Thyroid gland (tissue), 4 donors: Measurements from ENCODE around the gene ARID5A. TPM values are rescaled to one million over a fixed set of nuclear protein-coding genes. Genes with fewer than 3 reads are reported as not detected.

Experiments used
- DNase-seq, 2 donors: peaks; one replicate each; pipeline ENCODE4 v3.0.0-alpha.2; 2019
- H3K27ac ChIP-seq, 3 donors: fragments of 200-600 bp; sonication (generic); 1 replicate in 2 of 3; 2 replicates in 1 of 3; pipeline ENCODE4 v1.5.1; 2016 to 2019; ENCODE audit warnings: mild to moderate bottlenecking in 1 of 3, moderate library complexity in 1 of 3
- H3K27me3 ChIP-seq: fragments of 200-600 bp; sonication (generic); one replicate; pipeline ENCODE4 v1.5.1; 2019
- H3K36me3 ChIP-seq, 2 donors: fragments of 200-600 bp; sonication (generic); one replicate each; pipeline ENCODE4 v1.5.1; 2016 to 2019
- H3K4me1 ChIP-seq, 2 donors: fragments of 200-600 bp; sonication (generic); one replicate each; pipeline ENCODE4 v1.5.1; 2017 to 2019
- H3K4me3 ChIP-seq, 3 donors: fragments of 200-600 bp; sonication (generic); replicated peaks in 1 of 3; 1 replicate in 2 of 3; 2 replicates in 1 of 3; pipeline ENCODE4 v1.5.1; 2016; ENCODE audit warnings: mild to moderate bottlenecking in 1 of 3
- H3K9me3 ChIP-seq: fragments of 200-600 bp; sonication (generic); one replicate; pipeline ENCODE4 v1.5.1; 2017
- POLR2A ChIP-seq, 2 donors: fragments of 450-650 bp; IDR thresholded peaks; one replicate each; pipeline ENCODE4 v1.6.1; 2017; ENCODE audit warnings: antibody characterized with exemption in 2 of 2, mild to moderate bottlenecking in 2 of 2, moderate library complexity in 1 of 2
- WGBS, 2 donors: methylation state at CpG; one replicate each; pipeline ENCODE4 v1.1.5; 2017; 5-methylcytosine and 5-hydroxymethylcytosine counted together
- intact Hi-C: fragments of 100-400 bp; cut with DNase I; formaldehyde crosslinking; loops from one replicate; pipeline ENCODE4 v1.15.1; 2023
- total RNA-seq, 4 donors: library from RNA; depleted of rRNA; stranded (reverse); fragments of >200 nt; gene quantifications; one replicate each; pipeline ENCODE4 v1.2.3, GENCODE V29; 2016
- TF ChIP-seq, protein P1 (sequence below), 6 experiments: fragments of 200-600 bp in 3 of 6; fragments of 450-650 bp in 3 of 6; sonication (generic) in 3 of 6; IDR thresholded peaks; one replicate each; pipeline ENCODE4 v1.5.1; 2016 to 2019; ENCODE audit warnings: antibody characterized with exemption in 6 of 6, mild to moderate bottlenecking in 2 of 6, inconsistent platforms in 1 of 6, moderate library complexity in 1 of 6

ARID5A gene
- total RNA-seq, 4 donors from 2014 or later, result 9.2 to 29.3 (median 20.0) TPM

DNA sequence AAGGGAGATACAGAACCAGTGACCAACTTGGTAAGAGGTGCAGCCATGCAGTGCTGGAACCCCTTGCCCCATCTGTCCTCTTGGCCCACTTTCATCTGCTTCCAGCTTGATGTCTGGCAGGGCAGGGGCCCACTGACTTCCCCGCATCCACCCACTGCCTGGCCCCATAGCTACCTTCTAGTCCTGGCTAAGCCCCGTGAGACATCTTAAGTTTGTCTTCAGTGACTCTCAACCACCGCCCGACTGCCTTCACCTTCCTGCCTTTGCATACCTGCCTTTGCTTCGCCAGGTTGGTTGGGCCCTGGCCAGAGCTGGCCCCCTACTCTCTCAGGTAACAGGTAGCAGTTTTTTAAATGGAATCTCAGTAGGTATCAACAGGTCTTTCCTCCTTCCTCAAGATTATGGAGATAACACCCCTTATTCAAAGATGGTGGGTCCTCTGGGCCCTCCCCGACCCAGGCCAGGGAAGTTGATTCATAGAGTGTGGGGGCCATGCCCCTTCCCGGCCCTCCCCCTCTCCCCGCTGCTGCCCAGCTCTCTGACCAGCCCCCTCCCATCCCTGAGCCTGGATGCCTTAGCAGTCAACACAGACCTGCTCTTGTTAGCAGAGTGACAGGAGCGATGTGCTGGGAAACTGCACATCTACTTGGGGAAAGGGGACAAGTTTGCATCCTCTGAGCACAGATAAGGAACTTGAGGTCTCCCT is 2.8 kb downstream of the ARID5A start:
- Histone ChIP-seq H3K9me3 (no peaks in the 10 kb centered on the region), H3K27ac (peak overlapping the region in 1 of 3 donors; percentile 94), H3K4me3 (no peak overlapping the region), H3K27me3 (no peaks in the 10 kb centered on the region), H3K36me3 (no peaks in the 10 kb centered on the region), H3K4me1 (peaks cover 16 to 36% of the 10 kb centered on the region in 2 donors)
- TF ChIP-seq, protein P1, sequence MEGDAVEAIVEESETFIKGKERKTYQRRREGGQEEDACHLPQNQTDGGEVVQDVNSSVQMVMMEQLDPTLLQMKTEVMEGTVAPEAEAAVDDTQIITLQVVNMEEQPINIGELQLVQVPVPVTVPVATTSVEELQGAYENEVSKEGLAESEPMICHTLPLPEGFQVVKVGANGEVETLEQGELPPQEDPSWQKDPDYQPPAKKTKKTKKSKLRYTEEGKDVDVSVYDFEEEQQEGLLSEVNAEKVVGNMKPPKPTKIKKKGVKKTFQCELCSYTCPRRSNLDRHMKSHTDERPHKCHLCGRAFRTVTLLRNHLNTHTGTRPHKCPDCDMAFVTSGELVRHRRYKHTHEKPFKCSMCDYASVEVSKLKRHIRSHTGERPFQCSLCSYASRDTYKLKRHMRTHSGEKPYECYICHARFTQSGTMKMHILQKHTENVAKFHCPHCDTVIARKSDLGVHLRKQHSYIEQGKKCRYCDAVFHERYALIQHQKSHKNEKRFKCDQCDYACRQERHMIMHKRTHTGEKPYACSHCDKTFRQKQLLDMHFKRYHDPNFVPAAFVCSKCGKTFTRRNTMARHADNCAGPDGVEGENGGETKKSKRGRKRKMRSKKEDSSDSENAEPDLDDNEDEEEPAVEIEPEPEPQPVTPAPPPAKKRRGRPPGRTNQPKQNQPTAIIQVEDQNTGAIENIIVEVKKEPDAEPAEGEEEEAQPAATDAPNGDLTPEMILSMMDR (IDR thresholded peaks at IDR 0.05), result no peak
- no peak for TF ChIP-seq POLR2A (IDR thresholded peaks at IDR 0.05)
- intact Hi-C loops, result loop anchor here (10.0 kb wide), 1 partner anchor 95 kb away; the partner anchor contains the start of gene KANSL3
- 79 to 81% methylated on average over 8 to 9 of the region's 9 CpGs for WGBS, 2 donors
- no peak for DNase-seq

DNA sequence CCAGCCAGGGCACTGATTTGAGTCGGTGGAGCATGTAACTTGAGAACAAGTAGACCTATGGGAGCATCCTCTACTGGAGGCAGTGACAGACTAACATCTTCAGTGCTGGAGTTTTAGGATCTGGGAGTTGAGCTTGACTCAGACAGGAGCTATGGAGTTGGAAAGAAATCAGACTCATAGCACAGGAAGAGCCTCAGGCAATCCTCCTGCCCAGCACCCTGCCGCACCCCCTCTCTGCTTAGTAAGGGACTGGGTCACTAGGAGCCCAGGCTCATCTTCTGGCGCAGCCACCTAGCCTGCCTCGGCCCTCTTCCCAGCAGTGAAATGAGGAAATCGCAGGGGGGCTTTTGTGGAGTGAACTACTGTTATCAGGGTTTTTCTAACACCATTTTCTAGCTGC is 3.6 kb downstream of the ARID5A start:
- Histone ChIP-seq H3K9me3 (no peaks in the 10 kb centered on the region), H3K4me3 (no peak overlapping the region), H3K36me3 (no peaks in the 10 kb centered on the region), H3K4me1 (peaks cover 13 to 29% of the 10 kb centered on the region in 2 donors), H3K27ac (no peak overlapping the region), H3K27me3 (no peaks in the 10 kb centered on the region)
- 73 to 81% methylated on average over 5 of the region's 5 CpGs for WGBS, 2 donors
- no peak for DNase-seq
- TF ChIP-seq, protein P1 (IDR thresholded peaks at IDR 0.05), result no peak
- TF ChIP-seq POLR2A (IDR thresholded peaks at IDR 0.05), result no peak
- intact Hi-C loops, result no loop called here

DNA sequence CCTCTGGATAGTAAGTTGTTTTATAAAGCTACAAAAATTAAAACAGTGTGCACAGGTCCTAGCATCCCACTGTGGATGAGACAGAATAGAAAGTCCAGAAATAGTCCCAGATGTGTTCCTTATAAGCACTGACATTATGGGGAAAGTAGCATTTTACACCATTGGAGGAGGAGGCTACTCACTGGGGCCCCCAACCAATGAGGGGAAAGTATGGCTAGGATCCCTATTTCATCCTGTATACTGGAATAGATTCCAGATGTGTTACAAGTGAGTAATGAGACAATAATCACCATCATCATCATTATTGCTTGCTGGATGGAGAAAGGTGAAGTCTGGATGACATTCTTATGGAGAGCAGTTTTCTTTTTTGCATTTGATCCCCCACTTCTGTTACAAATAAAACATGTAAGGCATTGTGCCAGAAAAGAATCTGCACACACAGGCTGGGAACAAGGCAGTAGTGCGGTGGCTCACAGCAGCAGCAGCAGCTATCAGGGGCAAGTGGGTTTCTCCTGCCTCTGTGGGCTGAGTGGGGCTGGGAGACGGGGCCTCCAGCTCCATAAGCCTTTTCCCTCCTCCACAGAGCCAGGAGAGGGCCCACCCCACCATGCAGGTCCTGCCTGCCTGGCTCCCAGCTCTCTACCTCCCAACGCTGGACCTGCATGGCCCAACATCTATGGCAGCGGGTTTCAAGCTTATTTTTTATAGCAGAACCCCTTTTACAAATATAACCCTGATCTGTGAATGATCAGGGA is 5.0 kb downstream of the ARID5A start:
- 90 to 91% methylated on average over 4 of the region's 4 CpGs for WGBS, 2 donors
- no peak for DNase-seq
- no peaks in the 10 kb centered on the region for H3K36me3 ChIP-seq
- intact Hi-C loops, result no loop called here
- H3K9me3 ChIP-seq, result no peaks in the 10 kb centered on the region
- no peak overlapping the region for H3K4me3 ChIP-seq
- H3K4me1 ChIP-seq, result peaks cover 13 to 25% of the 10 kb centered on the region in 2 donors
- TF ChIP-seq, protein P1 (IDR thresholded peaks at IDR 0.05), result no peak
- no peak for TF ChIP-seq POLR2A (IDR thresholded peaks at IDR 0.05)
- no peaks in the 10 kb centered on the region for H3K27me3 ChIP-seq
- no peak overlapping the region for H3K27ac ChIP-seq

DNA sequence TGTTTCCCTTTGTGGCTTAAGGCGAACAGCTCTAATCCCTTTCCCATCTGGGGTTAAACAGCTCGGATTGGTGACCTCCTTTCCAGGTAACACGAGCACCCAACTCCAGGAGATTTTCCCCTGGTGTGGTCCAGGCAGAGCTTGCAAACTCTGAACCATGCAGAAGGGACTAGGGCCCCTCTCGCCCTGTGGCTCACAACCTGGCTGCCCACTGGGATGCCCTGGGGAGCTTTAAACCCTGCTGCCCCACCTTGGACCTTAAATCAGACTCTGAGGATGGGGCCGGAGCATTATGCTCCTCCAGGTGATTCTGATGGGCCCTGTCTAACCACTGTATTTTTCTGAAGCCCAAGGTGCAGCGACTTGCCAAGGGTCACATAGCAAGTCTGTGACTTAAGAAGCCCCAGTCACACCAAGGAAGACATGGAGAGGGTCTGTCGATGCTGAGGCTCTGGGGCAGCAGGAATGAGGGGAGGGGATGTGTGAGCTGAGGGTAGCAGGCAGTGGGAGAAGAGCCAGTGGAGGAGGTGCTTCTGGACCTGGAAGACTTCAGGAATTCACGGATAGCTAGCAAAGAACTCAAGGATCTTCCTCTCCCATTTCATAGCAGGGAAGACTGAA is 5.9 kb downstream of the ARID5A start:
- no peak for DNase-seq
- Histone ChIP-seq H3K27ac (no peak overlapping the region), H3K9me3 (no peaks in the 10 kb centered on the region), H3K27me3 (no peaks in the 10 kb centered on the region), H3K4me1 (peaks cover 13 to 24% of the 10 kb centered on the region in 2 donors), H3K4me3 (no peak overlapping the region), H3K36me3 (no peaks in the 10 kb centered on the region)
- TF ChIP-seq, protein P1 (IDR thresholded peaks at IDR 0.05), result no peak
- TF ChIP-seq POLR2A (IDR thresholded peaks at IDR 0.05), result no peak
- intact Hi-C loops, result no loop called here
- WGBS, 2 donors, result 93 to 94% methylated on average over 6 to 8 of the region's 8 CpGs
